Activated CD8-positive, alpha-beta memory T cell treated with anti-CD3 and anti-CD28 coated beads for 1 hour (primary cell): Measurements from ENCODE around the gene CNTNAP2.

Experiments used
- DNase-seq, 2 donors: peaks; one replicate each; pipeline ENCODE4 v3.0.0-alpha.2; 2020; ENCODE audit warnings: low read depth in 1 of 2; ENCODE audit errors: extremely low read depth in 1 of 2

CNTNAP2 gene

GRCh38 chr7:146966274-146966673, 849.7 kb downstream of the CNTNAP2 start:
- no peak for DNase-seq

GRCh38 chr7:146982482-146982881, 865.9 kb downstream of the CNTNAP2 start:
- DNase-seq: no peak

- DNase-seq: no peak
These were observed 875.0 kb downstream of the CNTNAP2 start for GRCh38 chr7:146991596-146991995.

GRCh38 chr7:146993764-146994163, 877.2 kb downstream of the CNTNAP2 start:
- no peak for DNase-seq

- no peak for DNase-seq
These were observed 891.9 kb downstream of the CNTNAP2 start for GRCh38 chr7:147008530-147008929.

GRCh38 chr7:147012666-147013065, 896.1 kb downstream of the CNTNAP2 start:
- no peak for DNase-seq

- DNase-seq: no peak
These were observed 897.2 kb downstream of the CNTNAP2 start for GRCh38 chr7:147013825-147014224.

- DNase-seq: no peak
These were observed 897.8 kb downstream of the CNTNAP2 start for GRCh38 chr7:147014286-147014955.

- no peak for DNase-seq
These were observed 899.4 kb downstream of the CNTNAP2 start for GRCh38 chr7:147015999-147016398.

- no peak for DNase-seq
These were observed 905.5 kb downstream of the CNTNAP2 start for GRCh38 chr7:147022056-147022455.

GRCh38 chr7:147023440-147023839, 906.8 kb downstream of the CNTNAP2 start:
- no peak for DNase-seq

- no peak for DNase-seq
These were observed 913.4 kb downstream of the CNTNAP2 start for GRCh38 chr7:147029953-147030352.

- no peak for DNase-seq
These were observed 917.0 kb downstream of the CNTNAP2 start for GRCh38 chr7:147033641-147034040.

- no peak for DNase-seq
These were observed 924.8 kb downstream of the CNTNAP2 start for GRCh38 chr7:147041438-147041837.

- DNase-seq: no peak
These were observed 928.3 kb downstream of the CNTNAP2 start for GRCh38 chr7:147044941-147045340.

GRCh38 chr7:147047696-147048095, 931.1 kb downstream of the CNTNAP2 start:
- no peak for DNase-seq

- no peak for DNase-seq
These were observed 932.3 kb downstream of the CNTNAP2 start for GRCh38 chr7:147048864-147049263.

GRCh38 chr7:147052818-147053217, 936.2 kb downstream of the CNTNAP2 start:
- DNase-seq: no peak

GRCh38 chr7:147053746-147054145, 937.1 kb downstream of the CNTNAP2 start:
- no peak for DNase-seq

- DNase-seq: no peak
These were observed 943.5 kb downstream of the CNTNAP2 start for GRCh38 chr7:147060070-147060469.

- no peak for DNase-seq
These were observed 946.3 kb downstream of the CNTNAP2 start for GRCh38 chr7:147062897-147063296.

- DNase-seq: no peak
These were observed 952.2 kb downstream of the CNTNAP2 start for GRCh38 chr7:147068842-147069241.

GRCh38 chr7:147069771-147070170, 953.2 kb downstream of the CNTNAP2 start:
- no peak for DNase-seq
